ENCODE data around the gene USP24.

The USP24 gene

GRCh38 chr1:55146781-55147180 lies 68.4 kb downstream of the USP24 start:
- H3K4me1 Mint-ChIP-seq, result no peaks in the 10 kb centered on the region
- H3K36me3 Mint-ChIP-seq (ENCODE audit: low read depth), result peaks cover 40% of the 10 kb centered on the region
- TF ChIP-seq, protein P1, sequence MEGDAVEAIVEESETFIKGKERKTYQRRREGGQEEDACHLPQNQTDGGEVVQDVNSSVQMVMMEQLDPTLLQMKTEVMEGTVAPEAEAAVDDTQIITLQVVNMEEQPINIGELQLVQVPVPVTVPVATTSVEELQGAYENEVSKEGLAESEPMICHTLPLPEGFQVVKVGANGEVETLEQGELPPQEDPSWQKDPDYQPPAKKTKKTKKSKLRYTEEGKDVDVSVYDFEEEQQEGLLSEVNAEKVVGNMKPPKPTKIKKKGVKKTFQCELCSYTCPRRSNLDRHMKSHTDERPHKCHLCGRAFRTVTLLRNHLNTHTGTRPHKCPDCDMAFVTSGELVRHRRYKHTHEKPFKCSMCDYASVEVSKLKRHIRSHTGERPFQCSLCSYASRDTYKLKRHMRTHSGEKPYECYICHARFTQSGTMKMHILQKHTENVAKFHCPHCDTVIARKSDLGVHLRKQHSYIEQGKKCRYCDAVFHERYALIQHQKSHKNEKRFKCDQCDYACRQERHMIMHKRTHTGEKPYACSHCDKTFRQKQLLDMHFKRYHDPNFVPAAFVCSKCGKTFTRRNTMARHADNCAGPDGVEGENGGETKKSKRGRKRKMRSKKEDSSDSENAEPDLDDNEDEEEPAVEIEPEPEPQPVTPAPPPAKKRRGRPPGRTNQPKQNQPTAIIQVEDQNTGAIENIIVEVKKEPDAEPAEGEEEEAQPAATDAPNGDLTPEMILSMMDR (IDR thresholded peaks at IDR 0.05; ENCODE audit: unreplicated experiment in 3 of 3), result no peak
- H3K4me3 Mint-ChIP-seq, result no peak overlapping the region
- no peak overlapping the region for H3K27ac Mint-ChIP-seq
- no peaks in the 10 kb centered on the region for H3K27me3 Mint-ChIP-seq (ENCODE audit: low read depth)
- no peaks in the 10 kb centered on the region for H3K9me3 Mint-ChIP-seq

DNA sequence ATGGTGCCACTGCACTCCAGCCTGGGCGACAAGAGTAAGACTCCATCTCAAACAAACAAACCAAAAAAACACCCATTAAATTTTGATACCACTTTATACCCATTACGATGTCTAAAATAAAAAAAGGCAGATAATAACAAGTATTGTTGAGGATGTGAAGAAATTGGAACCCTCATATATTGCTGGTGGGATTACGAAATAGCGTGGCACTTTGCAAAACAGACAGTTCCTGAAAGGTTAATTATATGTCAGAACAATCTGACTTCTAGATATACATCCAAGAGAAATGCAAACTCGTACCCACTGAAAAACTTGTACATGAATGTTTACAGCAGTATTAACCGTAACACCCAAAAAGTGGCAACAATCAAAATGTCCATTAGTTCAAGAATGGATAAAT lies 70.3 kb downstream of the USP24 start:
- TF ChIP-seq, protein P1 (IDR thresholded peaks at IDR 0.05; ENCODE audit: unreplicated experiment in 3 of 3), result no peak
- Mint-ChIP-seq H3K4me1 (no peaks in the 10 kb centered on the region), H3K9me3 (no peaks in the 10 kb centered on the region), H3K27ac (no peak overlapping the region), H3K27me3 (ENCODE audit: low read depth) (no peaks in the 10 kb centered on the region), H3K36me3 (ENCODE audit: low read depth) (peaks cover 40% of the 10 kb centered on the region), H3K4me3 (no peak overlapping the region)

DNA sequence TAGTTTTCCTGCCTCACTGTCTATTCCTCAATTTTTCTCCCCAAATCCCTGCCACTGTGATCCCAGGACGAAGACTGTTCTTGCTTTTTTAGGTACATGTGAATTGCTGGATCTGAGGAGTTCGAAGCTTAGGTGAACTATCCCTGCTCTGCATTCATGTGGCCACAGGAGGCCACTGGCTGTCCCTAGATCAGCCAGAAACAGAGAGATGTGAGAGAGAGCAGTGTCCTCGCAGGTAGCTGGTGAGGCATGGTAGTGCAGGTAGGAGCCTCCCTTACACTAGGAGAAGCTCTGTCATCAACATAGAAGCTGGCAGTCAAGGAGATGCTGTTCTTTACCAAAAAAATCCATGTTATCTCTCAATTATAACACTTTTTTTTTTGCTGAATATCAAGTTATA lies 71.5 kb downstream of the USP24 start:
- no peak overlapping the region for H3K4me3 Mint-ChIP-seq
- TF ChIP-seq, protein P1 (IDR thresholded peaks at IDR 0.05; ENCODE audit: unreplicated experiment in 3 of 3), result peak in 1 of 3 experiments; percentile 16
- no peaks in the 10 kb centered on the region for H3K9me3 Mint-ChIP-seq
- no peaks in the 10 kb centered on the region for H3K27me3 Mint-ChIP-seq (ENCODE audit: low read depth)
- no peak overlapping the region for H3K27ac Mint-ChIP-seq
- H3K36me3 Mint-ChIP-seq (ENCODE audit: low read depth), result peaks cover 44% of the 10 kb centered on the region
- H3K4me1 Mint-ChIP-seq, result no peaks in the 10 kb centered on the region

- no peaks in the 10 kb centered on the region for H3K9me3 Mint-ChIP-seq
- peaks cover 35% of the 10 kb centered on the region for H3K36me3 Mint-ChIP-seq (ENCODE audit: low read depth)
- H3K4me1 Mint-ChIP-seq, result no peaks in the 10 kb centered on the region
- no peak overlapping the region for H3K4me3 Mint-ChIP-seq
- TF ChIP-seq, protein P1 (IDR thresholded peaks at IDR 0.05; ENCODE audit: unreplicated experiment in 3 of 3), result no peak
- H3K27me3 Mint-ChIP-seq (ENCODE audit: low read depth), result no peaks in the 10 kb centered on the region
- H3K27ac Mint-ChIP-seq, result no peak overlapping the region
Observed at GRCh38 chr1:55141295-55141893, 73.8 kb downstream of the USP24 start.

DNA sequence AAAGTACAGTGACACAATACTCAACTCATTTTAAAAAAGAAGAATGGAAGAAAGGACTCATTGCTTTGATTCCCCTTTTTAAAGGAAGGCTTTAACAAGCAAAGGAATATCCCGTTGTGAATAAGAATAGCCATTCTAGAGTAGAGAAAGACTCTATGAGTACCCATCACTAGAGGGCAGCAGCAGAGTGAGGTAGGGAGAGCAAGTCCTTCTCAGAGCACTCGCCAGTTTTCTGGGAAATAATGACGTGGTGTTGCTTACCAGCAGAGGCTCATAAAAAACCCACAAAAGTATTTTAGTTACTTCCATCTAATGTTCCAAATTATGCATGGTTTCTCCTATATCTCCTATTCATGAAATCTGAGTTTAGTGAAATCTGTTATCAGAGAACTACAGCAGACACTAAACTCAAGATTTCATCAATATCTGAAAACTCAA lies 74.6 kb downstream of the USP24 start:
- H3K27me3 Mint-ChIP-seq (ENCODE audit: low read depth), result no peaks in the 10 kb centered on the region
- TF ChIP-seq, protein P1 (IDR thresholded peaks at IDR 0.05; ENCODE audit: unreplicated experiment in 3 of 3), result peak; percentile 77 to 81 (median 78)
- peaks cover 27% of the 10 kb centered on the region for H3K36me3 Mint-ChIP-seq (ENCODE audit: low read depth)
- H3K4me1 Mint-ChIP-seq, result no peaks in the 10 kb centered on the region
- no peaks in the 10 kb centered on the region for H3K9me3 Mint-ChIP-seq
- no peak overlapping the region for H3K4me3 Mint-ChIP-seq
- H3K27ac Mint-ChIP-seq, result no peak overlapping the region

DNA sequence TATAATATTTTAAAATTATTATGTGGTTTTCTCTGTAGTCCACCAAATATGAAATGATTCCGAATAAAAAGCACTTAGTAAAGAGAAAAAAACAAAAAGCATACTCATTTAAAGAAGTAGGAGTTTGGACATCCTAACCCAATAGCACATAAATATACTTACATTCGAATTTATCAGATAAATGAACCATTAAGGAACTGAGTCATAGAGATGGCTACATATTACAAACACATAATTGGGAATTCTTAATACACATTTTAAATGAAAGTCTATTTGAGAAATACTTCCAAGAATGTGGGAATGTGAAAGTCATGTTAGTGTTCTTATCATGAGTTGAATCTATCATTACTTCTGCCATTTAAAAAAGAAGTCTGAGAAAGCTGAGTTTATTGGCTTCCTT lies 75.0 kb downstream of the USP24 start:
- Mint-ChIP-seq H3K4me1 (no peaks in the 10 kb centered on the region), H3K36me3 (ENCODE audit: low read depth) (peaks cover 26% of the 10 kb centered on the region), H3K27ac (no peak overlapping the region), H3K9me3 (no peaks in the 10 kb centered on the region), H3K4me3 (no peak overlapping the region), H3K27me3 (ENCODE audit: low read depth) (no peaks in the 10 kb centered on the region)
- TF ChIP-seq, protein P1 (IDR thresholded peaks at IDR 0.05; ENCODE audit: unreplicated experiment in 3 of 3), result no peak

Data from nephron (organoid).